Measurements from ENCODE around the gene FAP. TPM values are rescaled to one million over a fixed set of nuclear protein-coding genes. Genes with fewer than 3 reads are reported as not detected.

Gene FAP
- total RNA-seq, 1 donor from 2014 or later, result 0.71 TPM

DNA sequence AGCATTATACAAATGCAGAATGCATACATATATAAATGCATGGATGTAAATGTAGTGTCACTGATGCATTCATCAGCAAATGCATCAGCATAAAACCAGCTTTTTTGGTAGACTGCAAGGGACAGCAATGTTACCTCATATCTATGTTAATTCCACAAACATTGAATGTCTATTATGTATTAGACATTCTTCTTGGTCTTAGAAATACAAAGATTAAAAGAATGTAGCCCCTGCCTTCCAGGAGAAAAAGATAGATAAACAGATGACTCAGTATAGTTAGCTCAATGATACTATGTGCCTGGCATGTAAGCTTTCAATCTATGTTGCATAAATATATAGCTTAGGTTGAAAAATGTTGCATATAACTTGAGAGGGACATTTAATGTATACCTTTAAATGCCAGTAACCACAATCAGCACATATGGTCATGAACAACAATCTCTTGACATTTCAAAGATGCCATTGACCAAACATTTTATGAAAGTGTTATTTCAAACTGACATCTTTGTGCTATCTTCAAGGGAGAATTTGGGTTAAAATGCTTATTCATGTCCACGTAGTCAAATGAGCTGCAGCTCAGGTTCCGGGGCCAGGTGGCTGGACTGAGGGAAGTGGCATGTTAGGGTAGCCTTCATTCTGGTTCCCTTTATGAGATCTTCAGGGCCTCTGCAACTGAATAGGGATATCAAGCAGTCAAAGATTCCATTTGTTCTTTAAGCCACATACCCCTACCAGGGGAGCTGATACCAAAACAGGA is 46.0 kb downstream of the FAP start:
- intact Hi-C loops (cut with micrococcal nuclease), result no loop called here
- H3K9me3 ChIP-seq (replicated peaks), result no peaks in the 10 kb centered on the region
- H3K27ac ChIP-seq (replicated peaks), result no peak overlapping the region
- TF ChIP-seq, protein P1, sequence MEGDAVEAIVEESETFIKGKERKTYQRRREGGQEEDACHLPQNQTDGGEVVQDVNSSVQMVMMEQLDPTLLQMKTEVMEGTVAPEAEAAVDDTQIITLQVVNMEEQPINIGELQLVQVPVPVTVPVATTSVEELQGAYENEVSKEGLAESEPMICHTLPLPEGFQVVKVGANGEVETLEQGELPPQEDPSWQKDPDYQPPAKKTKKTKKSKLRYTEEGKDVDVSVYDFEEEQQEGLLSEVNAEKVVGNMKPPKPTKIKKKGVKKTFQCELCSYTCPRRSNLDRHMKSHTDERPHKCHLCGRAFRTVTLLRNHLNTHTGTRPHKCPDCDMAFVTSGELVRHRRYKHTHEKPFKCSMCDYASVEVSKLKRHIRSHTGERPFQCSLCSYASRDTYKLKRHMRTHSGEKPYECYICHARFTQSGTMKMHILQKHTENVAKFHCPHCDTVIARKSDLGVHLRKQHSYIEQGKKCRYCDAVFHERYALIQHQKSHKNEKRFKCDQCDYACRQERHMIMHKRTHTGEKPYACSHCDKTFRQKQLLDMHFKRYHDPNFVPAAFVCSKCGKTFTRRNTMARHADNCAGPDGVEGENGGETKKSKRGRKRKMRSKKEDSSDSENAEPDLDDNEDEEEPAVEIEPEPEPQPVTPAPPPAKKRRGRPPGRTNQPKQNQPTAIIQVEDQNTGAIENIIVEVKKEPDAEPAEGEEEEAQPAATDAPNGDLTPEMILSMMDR (IDR thresholded peaks at IDR 0.05; ENCODE audit: borderline replicate concordance), result no peak
- no peaks in the 10 kb centered on the region for H3K36me3 ChIP-seq
- no peak overlapping the region for H3K4me3 ChIP-seq
- no peaks in the 10 kb centered on the region for H3K27me3 ChIP-seq (ENCODE audit: low read depth)
- no peaks in the 10 kb centered on the region for H3K4me1 ChIP-seq
- DNase-seq, result no peak

DNA sequence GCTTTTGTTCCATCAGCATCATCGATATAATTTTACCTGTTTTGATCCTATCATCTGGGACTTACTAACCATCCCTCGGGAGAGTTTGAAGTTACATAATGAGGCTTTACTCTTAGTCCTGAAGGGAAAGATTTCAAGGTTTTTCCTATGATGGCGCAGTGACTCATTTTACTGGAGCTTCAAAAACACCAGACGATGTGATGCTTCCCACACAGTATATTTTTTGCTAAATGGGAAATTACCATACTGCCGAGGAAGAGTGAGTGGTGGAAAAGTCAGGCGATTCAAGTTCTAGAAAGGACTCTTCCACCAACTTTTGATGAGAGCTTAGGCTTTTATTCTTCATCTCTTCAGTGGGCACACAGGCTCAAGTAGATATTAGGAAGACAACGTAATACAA is 46.6 kb downstream of the FAP start:
- intact Hi-C loops (cut with micrococcal nuclease), result no loop called here
- Histone ChIP-seq H3K27ac (replicated peaks) (no peak overlapping the region), H3K36me3 (no peaks in the 10 kb centered on the region), H3K9me3 (replicated peaks) (no peaks in the 10 kb centered on the region), H3K27me3 (ENCODE audit: low read depth) (no peaks in the 10 kb centered on the region), H3K4me3 (no peak overlapping the region), H3K4me1 (no peaks in the 10 kb centered on the region)
- TF ChIP-seq, protein P1 (IDR thresholded peaks at IDR 0.05; ENCODE audit: borderline replicate concordance), result no peak
- DNase-seq, result no peak

GRCh38 chr2:162188451-162188850 is 54.8 kb downstream of the FAP start:
- no peak for DNase-seq
- H3K27me3 ChIP-seq (ENCODE audit: low read depth), result no peaks in the 10 kb centered on the region
- no peaks in the 10 kb centered on the region for H3K36me3 ChIP-seq
- no peaks in the 10 kb centered on the region for H3K4me1 ChIP-seq
- H3K27ac ChIP-seq (replicated peaks), result no peak overlapping the region
- H3K9me3 ChIP-seq (replicated peaks), result no peaks in the 10 kb centered on the region
- TF ChIP-seq, protein P1 (IDR thresholded peaks at IDR 0.05; ENCODE audit: borderline replicate concordance), result no peak
- H3K4me3 ChIP-seq, result no peak overlapping the region
- intact Hi-C loops (cut with micrococcal nuclease), result no loop called here

DNA sequence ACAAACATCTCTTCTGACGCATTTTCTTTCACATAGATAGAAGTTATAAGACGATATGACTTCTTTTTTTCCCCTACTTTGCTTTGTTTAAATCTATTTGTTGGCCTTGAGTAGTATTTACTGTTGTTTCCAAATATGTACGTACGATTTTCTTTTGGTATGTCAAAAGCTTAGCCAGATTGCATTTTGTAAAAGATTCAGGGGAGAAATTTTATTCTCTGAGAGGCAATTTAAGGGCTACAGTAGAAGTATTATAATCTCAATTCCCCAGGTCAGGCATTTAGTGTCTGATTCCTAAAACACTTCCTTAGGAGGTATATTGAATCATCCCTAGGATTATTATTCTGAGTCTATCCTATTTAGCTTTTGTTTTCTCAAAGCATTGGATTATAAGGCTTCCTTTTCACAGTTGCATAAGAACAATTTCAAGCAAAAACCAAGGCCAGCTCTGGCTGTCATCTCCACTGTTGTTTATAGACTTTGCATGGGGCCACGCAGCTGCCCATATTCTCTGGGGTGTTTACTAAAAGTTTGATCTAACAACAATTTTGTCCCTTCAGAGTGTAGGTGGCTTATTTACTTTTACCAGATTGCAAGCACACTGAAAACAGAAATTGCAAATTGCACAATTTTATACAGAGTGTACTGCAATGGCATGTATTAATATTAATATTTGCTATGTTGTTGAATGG is 57.6 kb downstream of the FAP start:
- no peak overlapping the region for H3K27ac ChIP-seq (replicated peaks)
- TF ChIP-seq, protein P1 (IDR thresholded peaks at IDR 0.05; ENCODE audit: borderline replicate concordance), result no peak
- no peak for DNase-seq

DNA sequence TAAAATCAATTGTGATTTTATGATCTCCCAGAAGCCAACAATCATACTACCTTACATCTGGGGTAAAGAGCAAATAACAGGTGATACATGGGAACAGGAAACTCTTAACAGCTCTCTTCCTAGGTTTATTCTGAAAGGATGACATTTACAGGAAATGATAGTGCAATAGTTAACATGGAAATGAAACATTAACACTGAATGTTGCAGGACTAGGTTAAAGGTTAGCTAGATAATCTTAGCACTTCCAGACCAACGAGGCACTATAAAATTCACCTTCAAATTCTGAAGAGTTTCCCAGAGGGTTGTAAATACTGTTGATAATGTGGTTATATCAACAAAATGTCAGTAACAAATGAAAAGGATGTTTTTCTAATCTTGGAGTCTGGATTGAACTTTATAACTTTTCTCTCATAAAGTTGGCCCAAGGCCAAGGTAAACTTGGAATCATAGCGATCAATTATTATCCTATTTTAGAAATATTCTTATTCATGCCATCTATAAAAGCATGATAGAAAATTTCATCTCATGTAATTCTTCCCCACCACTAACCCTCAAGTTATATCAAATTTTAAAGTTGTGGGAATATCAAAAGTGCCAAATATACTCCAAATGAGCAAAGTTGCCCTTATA is 58.3 kb downstream of the FAP start:
- Histone ChIP-seq H3K4me1 (no peaks in the 10 kb centered on the region), H3K27ac (replicated peaks) (no peak overlapping the region), H3K4me3 (no peak overlapping the region), H3K36me3 (no peaks in the 10 kb centered on the region), H3K9me3 (replicated peaks) (no peaks in the 10 kb centered on the region), H3K27me3 (ENCODE audit: low read depth) (no peaks in the 10 kb centered on the region)
- no peak for DNase-seq
- TF ChIP-seq, protein P1 (IDR thresholded peaks at IDR 0.05; ENCODE audit: borderline replicate concordance), result no peak
- intact Hi-C loops (cut with micrococcal nuclease), result no loop called here

More for the DNA sequence above, 57.6 kb downstream of the FAP start:
- no peaks in the 10 kb centered on the region for H3K27me3 ChIP-seq (ENCODE audit: low read depth)
- H3K36me3 ChIP-seq, result no peaks in the 10 kb centered on the region
- H3K9me3 ChIP-seq (replicated peaks), result no peaks in the 10 kb centered on the region
- H3K4me1 ChIP-seq, result no peaks in the 10 kb centered on the region
- intact Hi-C loops (cut with micrococcal nuclease), result no loop called here
- no peak overlapping the region for H3K4me3 ChIP-seq

Measured in left ventricle myocardium inferior (tissue), 1 donor.